ENCODE data around the gene C1orf159.

The C1orf159 gene

DNA sequence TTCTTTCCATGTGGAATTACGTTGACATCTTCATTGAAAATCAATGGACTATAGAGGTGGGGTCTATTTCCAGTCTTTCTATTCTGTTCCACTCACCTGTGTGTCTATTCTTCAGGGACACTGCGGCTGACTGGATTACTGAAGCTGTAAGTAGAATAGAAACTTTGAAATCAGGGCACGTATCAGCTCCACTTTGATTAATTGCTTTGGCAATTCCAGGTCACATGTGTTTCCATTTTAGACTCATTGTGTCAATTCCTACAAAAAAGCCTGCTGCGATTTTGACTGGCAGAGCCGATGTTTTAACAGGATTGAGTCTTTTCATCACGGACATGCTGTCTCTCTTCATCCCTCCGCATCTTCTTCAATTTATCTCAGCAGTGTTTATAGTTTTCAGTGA, 20.9 kb downstream of the C1orf159 start:
- TF ChIP-seq CEBPB (IDR thresholded peaks at IDR 0.05) = no peak
- TF ChIP-seq TCF12 (IDR thresholded peaks at IDR 0.05; ENCODE audit: low read depth) = no peak

DNA sequence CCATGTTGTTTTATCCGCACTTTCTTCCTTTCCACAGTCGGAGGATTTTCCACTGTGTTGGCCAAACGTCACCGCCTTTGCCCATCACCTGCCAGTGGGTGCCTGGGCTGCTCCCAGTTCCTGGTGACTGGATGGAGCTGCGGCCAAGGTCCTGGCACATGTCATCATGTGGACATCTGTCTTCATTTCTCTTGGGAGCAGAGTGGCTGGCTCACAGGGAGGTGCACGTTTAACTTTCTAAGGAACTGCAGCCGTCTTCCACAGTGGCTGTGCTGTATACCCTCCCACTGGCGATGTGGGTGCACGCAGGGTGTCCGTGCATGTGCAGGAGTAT, 22.3 kb downstream of the C1orf159 start:
- no peak for TF ChIP-seq EP300 (IDR thresholded peaks at IDR 0.05; ENCODE audit: borderline replicate concordance)
- no peak for TF ChIP-seq TCF12 (IDR thresholded peaks at IDR 0.05; ENCODE audit: low read depth)
- no peak for TF ChIP-seq RAD21 (IDR thresholded peaks at IDR 0.05; ENCODE audit: low read depth)
- TF ChIP-seq, protein P1, sequence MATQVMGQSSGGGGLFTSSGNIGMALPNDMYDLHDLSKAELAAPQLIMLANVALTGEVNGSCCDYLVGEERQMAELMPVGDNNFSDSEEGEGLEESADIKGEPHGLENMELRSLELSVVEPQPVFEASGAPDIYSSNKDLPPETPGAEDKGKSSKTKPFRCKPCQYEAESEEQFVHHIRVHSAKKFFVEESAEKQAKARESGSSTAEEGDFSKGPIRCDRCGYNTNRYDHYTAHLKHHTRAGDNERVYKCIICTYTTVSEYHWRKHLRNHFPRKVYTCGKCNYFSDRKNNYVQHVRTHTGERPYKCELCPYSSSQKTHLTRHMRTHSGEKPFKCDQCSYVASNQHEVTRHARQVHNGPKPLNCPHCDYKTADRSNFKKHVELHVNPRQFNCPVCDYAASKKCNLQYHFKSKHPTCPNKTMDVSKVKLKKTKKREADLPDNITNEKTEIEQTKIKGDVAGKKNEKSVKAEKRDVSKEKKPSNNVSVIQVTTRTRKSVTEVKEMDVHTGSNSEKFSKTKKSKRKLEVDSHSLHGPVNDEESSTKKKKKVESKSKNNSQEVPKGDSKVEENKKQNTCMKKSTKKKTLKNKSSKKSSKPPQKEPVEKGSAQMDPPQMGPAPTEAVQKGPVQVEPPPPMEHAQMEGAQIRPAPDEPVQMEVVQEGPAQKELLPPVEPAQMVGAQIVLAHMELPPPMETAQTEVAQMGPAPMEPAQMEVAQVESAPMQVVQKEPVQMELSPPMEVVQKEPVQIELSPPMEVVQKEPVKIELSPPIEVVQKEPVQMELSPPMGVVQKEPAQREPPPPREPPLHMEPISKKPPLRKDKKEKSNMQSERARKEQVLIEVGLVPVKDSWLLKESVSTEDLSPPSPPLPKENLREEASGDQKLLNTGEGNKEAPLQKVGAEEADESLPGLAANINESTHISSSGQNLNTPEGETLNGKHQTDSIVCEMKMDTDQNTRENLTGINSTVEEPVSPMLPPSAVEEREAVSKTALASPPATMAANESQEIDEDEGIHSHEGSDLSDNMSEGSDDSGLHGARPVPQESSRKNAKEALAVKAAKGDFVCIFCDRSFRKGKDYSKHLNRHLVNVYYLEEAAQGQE (IDR thresholded peaks at IDR 0.05; ENCODE audit: low read depth) = no peak
- TF ChIP-seq EGR1 (IDR thresholded peaks at IDR 0.05) = no peak
- TF ChIP-seq TAF1 (IDR thresholded peaks at IDR 0.05; ENCODE audit: low read depth) = no peak
- TF ChIP-seq NFIC (IDR thresholded peaks at IDR 0.05) = no peak
- TF ChIP-seq, protein P2, sequence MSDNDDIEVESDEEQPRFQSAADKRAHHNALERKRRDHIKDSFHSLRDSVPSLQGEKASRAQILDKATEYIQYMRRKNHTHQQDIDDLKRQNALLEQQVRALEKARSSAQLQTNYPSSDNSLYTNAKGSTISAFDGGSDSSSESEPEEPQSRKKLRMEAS (IDR thresholded peaks at IDR 0.05) = no peak
- TF ChIP-seq YY1 (IDR thresholded peaks at IDR 0.05; ENCODE audit: low read depth) = no peak

DNA sequence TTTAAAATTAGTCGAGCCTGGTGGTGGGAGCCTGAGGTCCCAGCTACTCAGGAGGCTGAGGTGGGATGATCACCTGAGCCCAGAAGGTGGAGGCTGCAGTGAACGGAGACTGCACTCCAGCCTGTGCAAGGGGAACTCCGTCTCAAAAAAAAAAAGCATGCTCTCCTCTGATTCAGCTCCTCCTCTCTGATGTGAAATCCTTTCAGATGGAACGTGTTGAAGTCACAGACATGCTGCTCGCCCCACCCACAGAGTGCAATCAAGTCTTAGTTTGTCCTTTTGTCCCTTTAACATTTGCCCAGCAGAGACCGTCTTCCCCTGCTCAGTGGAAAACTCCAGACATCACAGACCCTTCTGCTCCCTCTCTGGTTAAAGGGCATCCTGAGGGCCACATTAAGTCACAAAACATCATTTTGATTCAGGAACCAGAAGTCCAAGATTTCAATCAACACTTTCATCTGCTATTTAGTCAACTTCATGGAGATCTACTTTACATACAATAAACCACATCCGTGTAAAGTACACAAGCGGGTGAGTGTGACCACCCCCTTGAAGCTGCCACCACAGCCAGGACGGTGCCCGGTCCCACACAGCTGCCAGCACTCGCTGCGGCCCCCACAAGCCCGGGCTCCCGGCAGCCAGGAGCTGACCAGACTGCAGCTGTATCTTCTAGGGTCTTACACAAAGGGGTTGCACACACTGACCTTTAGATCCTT, 22.8 kb downstream of the C1orf159 start:
- TF ChIP-seq FOXM1 (IDR thresholded peaks at IDR 0.05; ENCODE audit: borderline replicate concordance, low read depth) = no peak
- TF ChIP-seq, protein P3, sequence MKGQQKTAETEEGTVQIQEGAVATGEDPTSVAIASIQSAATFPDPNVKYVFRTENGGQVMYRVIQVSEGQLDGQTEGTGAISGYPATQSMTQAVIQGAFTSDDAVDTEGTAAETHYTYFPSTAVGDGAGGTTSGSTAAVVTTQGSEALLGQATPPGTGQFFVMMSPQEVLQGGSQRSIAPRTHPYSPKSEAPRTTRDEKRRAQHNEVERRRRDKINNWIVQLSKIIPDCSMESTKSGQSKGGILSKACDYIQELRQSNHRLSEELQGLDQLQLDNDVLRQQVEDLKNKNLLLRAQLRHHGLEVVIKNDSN (IDR thresholded peaks at IDR 0.05) = no peak
- TF ChIP-seq, protein P1 (IDR thresholded peaks at IDR 0.05; ENCODE audit: low read depth) = no peak
- no peak for TF ChIP-seq CEBPB (IDR thresholded peaks at IDR 0.05)
- no peak for TF ChIP-seq EGR1 (IDR thresholded peaks at IDR 0.05)
- no peak for TF ChIP-seq TAF1 (IDR thresholded peaks at IDR 0.05; ENCODE audit: low read depth)
- no peak for TF ChIP-seq TCF12 (IDR thresholded peaks at IDR 0.05; ENCODE audit: low read depth)
- TF ChIP-seq, protein P2 (IDR thresholded peaks at IDR 0.05) = no peak
- no peak for TF ChIP-seq NFIC (IDR thresholded peaks at IDR 0.05)
- TF ChIP-seq TEAD4 (IDR thresholded peaks at IDR 0.05) = no peak
- no peak for TF ChIP-seq ZBTB7A (IDR thresholded peaks at IDR 0.05; ENCODE audit: low read depth)
- no peak for TF ChIP-seq EP300 (IDR thresholded peaks at IDR 0.05; ENCODE audit: borderline replicate concordance)
- TF ChIP-seq RAD21 (IDR thresholded peaks at IDR 0.05; ENCODE audit: low read depth) = no peak
- TF ChIP-seq YY1 (IDR thresholded peaks at IDR 0.05; ENCODE audit: low read depth) = no peak
- TF ChIP-seq CREB1 (IDR thresholded peaks at IDR 0.05; ENCODE audit: low read depth) = no peak

DNA sequence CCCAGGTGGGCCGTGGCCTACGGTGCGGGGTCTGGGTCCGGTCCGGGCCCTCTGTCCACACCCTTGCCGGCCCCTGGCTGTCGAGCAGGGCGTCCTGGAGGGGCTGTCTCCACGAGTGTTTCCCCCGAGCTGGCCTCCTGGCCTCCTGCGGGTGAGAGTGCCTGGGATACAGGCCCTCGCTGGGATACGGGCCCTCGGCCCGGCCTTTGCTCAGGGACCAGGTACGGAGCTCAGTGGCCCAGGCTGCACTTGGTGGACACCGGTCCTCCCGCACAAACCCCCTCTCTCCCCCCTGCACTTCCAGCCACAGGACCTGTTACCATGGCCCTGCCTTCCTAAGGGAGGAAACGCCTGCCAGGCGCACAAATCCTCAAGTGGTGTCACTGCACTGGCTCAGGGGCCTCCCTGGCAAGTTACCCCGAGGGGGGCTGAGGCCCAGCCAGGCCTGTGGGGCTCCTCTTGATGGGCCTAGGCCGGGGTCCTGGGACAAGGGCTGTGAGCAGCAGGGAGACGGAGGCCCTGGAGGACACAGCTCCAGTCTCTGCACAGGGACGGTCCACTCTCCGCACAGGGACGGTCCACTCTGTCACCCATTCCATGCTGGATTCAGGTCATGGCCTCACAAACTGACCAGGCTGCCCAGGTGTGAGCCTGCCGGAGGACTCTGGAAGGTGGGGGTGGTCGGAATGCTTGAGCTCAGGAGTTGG, 23.6 kb downstream of the C1orf159 start:
- TF ChIP-seq TAF1 (IDR thresholded peaks at IDR 0.05; ENCODE audit: low read depth) = no peak
- TF ChIP-seq, protein P1 (IDR thresholded peaks at IDR 0.05; ENCODE audit: low read depth) = no peak
- TF ChIP-seq, protein P3 (IDR thresholded peaks at IDR 0.05) = no peak
- TF ChIP-seq EP300 (IDR thresholded peaks at IDR 0.05; ENCODE audit: borderline replicate concordance) = no peak
- TF ChIP-seq TCF12 (IDR thresholded peaks at IDR 0.05; ENCODE audit: low read depth) = no peak
- TF ChIP-seq NFIC (IDR thresholded peaks at IDR 0.05) = no peak

Measured in Ishikawa (cell line).